GM23338 (cell line): Measurements from ENCODE around the gene SUSD1.

Source experiments
- EZH2phosphoT487 ChIP-seq: fragments of 200-600 bp; sonication (generic); IDR thresholded peaks from one replicate; pipeline ENCODE4 v1.8.1; 2018; ENCODE audit warnings: antibody characterized with exemption; ENCODE audit not compliant: unreplicated experiment
- JUNB ChIP-seq: IDR thresholded peaks from one replicate; pipeline ENCODE4 v1.6.1; 2016; ENCODE audit warnings: antibody characterized with exemption; ENCODE audit not compliant: unreplicated experiment

DNA sequence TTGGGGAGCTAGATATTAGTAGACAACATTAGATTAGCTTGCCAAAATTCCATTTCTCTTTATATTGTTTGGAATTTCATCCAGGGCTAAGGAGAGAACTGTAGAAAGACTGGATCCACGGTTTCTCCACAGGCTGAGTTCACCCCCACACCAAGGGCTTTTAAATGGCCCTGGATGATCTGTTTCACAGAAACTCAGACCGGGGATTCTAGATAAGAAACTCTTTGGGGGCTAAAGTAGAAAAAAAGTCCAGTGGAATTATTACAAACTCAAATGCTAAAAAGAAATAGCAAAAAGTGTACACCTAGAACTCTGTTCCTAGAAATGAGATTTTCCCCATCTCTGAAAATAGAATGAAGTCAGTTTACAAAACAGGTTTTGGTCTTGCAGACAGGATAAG is 80.9 kb downstream of the SUSD1 start:
- TF ChIP-seq JUNB = no peak
- TF ChIP-seq EZH2phosphoT487 = no peak
